ENCODE measurements around the gene TEX26. TPM values are rescaled to one million over a fixed set of nuclear protein-coding genes. Genes with fewer than 3 reads are reported as not detected.

The TEX26 gene
- total RNA-seq, 1 donor from 2014 or later, result not detected

- Mint-ChIP-seq H3K4me3 (ENCODE audit: low read depth) (no peak overlapping the region), H3K9me3 (no peaks in the 10 kb centered on the region), H3K36me3 (ENCODE audit: low read depth) (no peaks in the 10 kb centered on the region), H3K27ac (no peak overlapping the region), H3K27me3 (ENCODE audit: low read depth) (peaks cover 68% of the 10 kb centered on the region), H3K4me1 (ENCODE audit: low read depth) (peaks cover 9% of the 10 kb centered on the region)
- intact Hi-C loops (cut with micrococcal nuclease), result no loop called here
- DNase-seq (ENCODE audit: low spot score), result no peak
These were observed 25.9 kb upstream of the TEX26 start for GRCh38 chr13:30906411-30907051.

GRCh38 chr13:30907121-30907861 is 25.2 kb upstream of the TEX26 start:
- H3K4me3 Mint-ChIP-seq (ENCODE audit: low read depth), result no peak overlapping the region
- H3K9me3 Mint-ChIP-seq, result no peaks in the 10 kb centered on the region
- H3K36me3 Mint-ChIP-seq (ENCODE audit: low read depth), result no peaks in the 10 kb centered on the region
- DNase-seq (ENCODE audit: low spot score), result no peak
- no peak overlapping the region for H3K27ac Mint-ChIP-seq
- peaks cover 9% of the 10 kb centered on the region for H3K4me1 Mint-ChIP-seq (ENCODE audit: low read depth)
- H3K27me3 Mint-ChIP-seq (ENCODE audit: low read depth), result peaks cover 70% of the 10 kb centered on the region
- intact Hi-C loops (cut with micrococcal nuclease), result no loop called here

GRCh38 chr13:30908416-30908980 is 24.0 kb upstream of the TEX26 start:
- H3K4me3 Mint-ChIP-seq (ENCODE audit: low read depth), result no peak overlapping the region
- no peak overlapping the region for H3K27ac Mint-ChIP-seq
- peaks cover 65% of the 10 kb centered on the region for H3K27me3 Mint-ChIP-seq (ENCODE audit: low read depth)

GRCh38 chr13:30910676-30911075 is 21.8 kb upstream of the TEX26 start:
- no peak for DNase-seq (ENCODE audit: low spot score)
- no peak overlapping the region for H3K27ac Mint-ChIP-seq
- peaks cover 58% of the 10 kb centered on the region for H3K27me3 Mint-ChIP-seq (ENCODE audit: low read depth)
- H3K4me3 Mint-ChIP-seq (ENCODE audit: low read depth), result no peak overlapping the region
- intact Hi-C loops (cut with micrococcal nuclease), result no loop called here
- H3K9me3 Mint-ChIP-seq, result no peaks in the 10 kb centered on the region
- H3K4me1 Mint-ChIP-seq (ENCODE audit: low read depth), result peaks cover 9% of the 10 kb centered on the region
- no peaks in the 10 kb centered on the region for H3K36me3 Mint-ChIP-seq (ENCODE audit: low read depth)

More at GRCh38 chr13:30908416-30908980, 24.0 kb upstream of the TEX26 start:
- intact Hi-C loops (cut with micrococcal nuclease), result no loop called here
- Mint-ChIP-seq H3K9me3 (no peaks in the 10 kb centered on the region), H3K4me1 (ENCODE audit: low read depth) (peaks cover 9% of the 10 kb centered on the region), H3K36me3 (ENCODE audit: low read depth) (no peaks in the 10 kb centered on the region)
- no peak for DNase-seq (ENCODE audit: low spot score)

GRCh38 chr13:30915691-30916541 is 16.5 kb upstream of the TEX26 start:
- no peak overlapping the region for H3K4me3 Mint-ChIP-seq (ENCODE audit: low read depth)
- H3K4me1 Mint-ChIP-seq (ENCODE audit: low read depth), result no peaks in the 10 kb centered on the region
- no peak overlapping the region for H3K27ac Mint-ChIP-seq
- H3K27me3 Mint-ChIP-seq (ENCODE audit: low read depth), result peaks cover 46% of the 10 kb centered on the region
- H3K36me3 Mint-ChIP-seq (ENCODE audit: low read depth), result no peaks in the 10 kb centered on the region
- no peaks in the 10 kb centered on the region for H3K9me3 Mint-ChIP-seq
- DNase-seq (ENCODE audit: low spot score), result no peak
- intact Hi-C loops (cut with micrococcal nuclease), result no loop called here

- H3K27me3 Mint-ChIP-seq (ENCODE audit: low read depth), result peaks cover 47% of the 10 kb centered on the region
- DNase-seq (ENCODE audit: low spot score), result no peak
- intact Hi-C loops (cut with micrococcal nuclease), result no loop called here
- no peak overlapping the region for H3K4me3 Mint-ChIP-seq (ENCODE audit: low read depth)
- H3K9me3 Mint-ChIP-seq, result no peaks in the 10 kb centered on the region
- peaks cover 2% of the 10 kb centered on the region for H3K4me1 Mint-ChIP-seq (ENCODE audit: low read depth)
- H3K36me3 Mint-ChIP-seq (ENCODE audit: low read depth), result no peaks in the 10 kb centered on the region
- H3K27ac Mint-ChIP-seq, result no peak overlapping the region
These were observed 15.5 kb upstream of the TEX26 start for GRCh38 chr13:30916991-30917390.

GRCh38 chr13:30918662-30919405 is 13.6 kb upstream of the TEX26 start:
- peaks cover 46% of the 10 kb centered on the region for H3K27me3 Mint-ChIP-seq (ENCODE audit: low read depth)
- no peak overlapping the region for H3K27ac Mint-ChIP-seq
- no peaks in the 10 kb centered on the region for H3K36me3 Mint-ChIP-seq (ENCODE audit: low read depth)
- no peak overlapping the region for H3K4me3 Mint-ChIP-seq (ENCODE audit: low read depth)
- no peak for DNase-seq (ENCODE audit: low spot score)
- no peaks in the 10 kb centered on the region for H3K9me3 Mint-ChIP-seq
- intact Hi-C loops (cut with micrococcal nuclease), result no loop called here
- H3K4me1 Mint-ChIP-seq (ENCODE audit: low read depth), result peaks cover 2% of the 10 kb centered on the region

- Mint-ChIP-seq H3K36me3 (ENCODE audit: low read depth) (no peaks in the 10 kb centered on the region), H3K4me3 (ENCODE audit: low read depth) (no peak overlapping the region), H3K27ac (no peak overlapping the region), H3K27me3 (ENCODE audit: low read depth) (peaks cover 36% of the 10 kb centered on the region), H3K4me1 (ENCODE audit: low read depth) (peaks cover 3% of the 10 kb centered on the region), H3K9me3 (no peaks in the 10 kb centered on the region)
- intact Hi-C loops (cut with micrococcal nuclease), result no loop called here
- DNase-seq (ENCODE audit: low spot score), result no peak
These were observed 12.1 kb upstream of the TEX26 start for GRCh38 chr13:30920162-30920909.

GRCh38 chr13:30923418-30923817 is 9.0 kb upstream of the TEX26 start:
- DNase-seq (ENCODE audit: low spot score), result no peak
- peaks cover 12% of the 10 kb centered on the region for H3K4me1 Mint-ChIP-seq (ENCODE audit: low read depth)
- no peaks in the 10 kb centered on the region for H3K9me3 Mint-ChIP-seq
- H3K27ac Mint-ChIP-seq, result no peak overlapping the region
- no peak overlapping the region for H3K4me3 Mint-ChIP-seq (ENCODE audit: low read depth)
- intact Hi-C loops (cut with micrococcal nuclease), result no loop called here
- no peaks in the 10 kb centered on the region for H3K36me3 Mint-ChIP-seq (ENCODE audit: low read depth)
- peaks cover 26% of the 10 kb centered on the region for H3K27me3 Mint-ChIP-seq (ENCODE audit: low read depth)

- intact Hi-C loops (cut with micrococcal nuclease), result no loop called here
- H3K27me3 Mint-ChIP-seq (ENCODE audit: low read depth), result peaks cover 26% of the 10 kb centered on the region
These were observed 7.7 kb upstream of the TEX26 start for GRCh38 chr13:30924721-30925120.

GRCh38 chr13:30925429-30925828 is 7.0 kb upstream of the TEX26 start:
- H3K36me3 Mint-ChIP-seq (ENCODE audit: low read depth), result no peaks in the 10 kb centered on the region
- H3K4me1 Mint-ChIP-seq (ENCODE audit: low read depth), result peaks cover 12% of the 10 kb centered on the region
- no peak for DNase-seq (ENCODE audit: low spot score)
- H3K27me3 Mint-ChIP-seq (ENCODE audit: low read depth), result peaks cover 29% of the 10 kb centered on the region
- intact Hi-C loops (cut with micrococcal nuclease), result no loop called here
- no peak overlapping the region for H3K4me3 Mint-ChIP-seq (ENCODE audit: low read depth)
- H3K27ac Mint-ChIP-seq, result no peak overlapping the region
- no peaks in the 10 kb centered on the region for H3K9me3 Mint-ChIP-seq

More at GRCh38 chr13:30924721-30925120, 7.7 kb upstream of the TEX26 start:
- no peak for DNase-seq (ENCODE audit: low spot score)
- no peak overlapping the region for H3K27ac Mint-ChIP-seq
- peaks cover 12% of the 10 kb centered on the region for H3K4me1 Mint-ChIP-seq (ENCODE audit: low read depth)
- no peaks in the 10 kb centered on the region for H3K9me3 Mint-ChIP-seq
- no peaks in the 10 kb centered on the region for H3K36me3 Mint-ChIP-seq (ENCODE audit: low read depth)
- no peak overlapping the region for H3K4me3 Mint-ChIP-seq (ENCODE audit: low read depth)
